GM19025 (cell line): ENCODE data around the gene OPA3.
A peak's percentile ranks its signal among the peaks of the same experiment; 100 is the strongest.

Experiments used
- ATAC-seq: cut with Tn5 transposase; IDR thresholded peaks from one replicate; pipeline ENCODE4 v1.9.1; 2021; ENCODE audit warnings: mild to moderate bottlenecking, low read depth, moderate library complexity; ENCODE audit not compliant: unreplicated experiment

OPA3 gene

DNA sequence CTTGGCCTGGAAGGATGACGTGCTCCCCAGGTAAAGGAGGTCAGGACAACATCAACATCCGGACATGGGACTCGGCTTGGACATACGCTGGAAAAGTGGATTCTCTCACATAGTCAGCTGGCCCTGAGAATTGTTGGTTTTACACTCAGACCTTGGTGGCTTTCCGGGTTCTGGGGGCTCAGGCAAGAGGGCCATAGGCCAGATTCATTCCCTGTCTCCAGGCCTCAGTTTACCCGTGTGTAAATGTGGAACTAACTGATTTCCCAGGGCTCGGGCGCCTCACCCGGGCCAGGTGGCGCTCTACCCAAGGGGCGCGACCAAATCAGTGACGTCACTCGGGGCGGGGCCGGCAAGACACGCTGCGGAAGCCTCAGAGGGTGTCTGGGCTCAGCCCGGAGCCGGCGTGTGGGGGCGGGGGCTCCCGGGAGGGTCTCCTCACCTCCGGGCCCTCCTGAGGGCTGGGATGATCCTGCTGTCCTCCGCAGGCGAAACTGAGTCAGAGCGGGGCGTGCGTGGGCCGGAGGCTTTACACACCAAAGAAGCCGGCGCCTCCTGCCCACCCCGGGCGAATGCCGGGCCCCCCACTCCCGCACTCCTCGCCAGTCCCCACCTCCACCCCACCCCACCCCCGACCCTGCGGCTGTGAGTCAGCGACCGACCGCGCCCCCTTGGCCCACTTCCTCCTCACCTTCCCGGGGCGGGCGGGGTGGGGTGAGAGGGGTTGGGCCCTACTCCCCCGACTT, 78.2 kb downstream of the OPA3 start:
- ATAC-seq, result peak; percentile 58

DNA sequence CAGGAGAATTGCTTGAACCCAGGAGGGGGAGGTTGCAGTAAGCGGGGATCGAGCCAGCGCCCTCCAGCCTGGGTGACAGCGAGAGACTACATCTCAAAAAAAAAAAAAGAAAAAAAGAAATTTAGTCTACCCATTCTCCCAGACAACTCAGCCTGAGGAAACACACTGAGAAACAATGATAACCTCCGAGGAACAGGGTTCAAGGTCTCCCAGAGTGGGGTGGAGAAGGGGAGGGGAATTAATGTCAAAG, 78.7 kb downstream of the OPA3 start:
- ATAC-seq, result no peak

DNA sequence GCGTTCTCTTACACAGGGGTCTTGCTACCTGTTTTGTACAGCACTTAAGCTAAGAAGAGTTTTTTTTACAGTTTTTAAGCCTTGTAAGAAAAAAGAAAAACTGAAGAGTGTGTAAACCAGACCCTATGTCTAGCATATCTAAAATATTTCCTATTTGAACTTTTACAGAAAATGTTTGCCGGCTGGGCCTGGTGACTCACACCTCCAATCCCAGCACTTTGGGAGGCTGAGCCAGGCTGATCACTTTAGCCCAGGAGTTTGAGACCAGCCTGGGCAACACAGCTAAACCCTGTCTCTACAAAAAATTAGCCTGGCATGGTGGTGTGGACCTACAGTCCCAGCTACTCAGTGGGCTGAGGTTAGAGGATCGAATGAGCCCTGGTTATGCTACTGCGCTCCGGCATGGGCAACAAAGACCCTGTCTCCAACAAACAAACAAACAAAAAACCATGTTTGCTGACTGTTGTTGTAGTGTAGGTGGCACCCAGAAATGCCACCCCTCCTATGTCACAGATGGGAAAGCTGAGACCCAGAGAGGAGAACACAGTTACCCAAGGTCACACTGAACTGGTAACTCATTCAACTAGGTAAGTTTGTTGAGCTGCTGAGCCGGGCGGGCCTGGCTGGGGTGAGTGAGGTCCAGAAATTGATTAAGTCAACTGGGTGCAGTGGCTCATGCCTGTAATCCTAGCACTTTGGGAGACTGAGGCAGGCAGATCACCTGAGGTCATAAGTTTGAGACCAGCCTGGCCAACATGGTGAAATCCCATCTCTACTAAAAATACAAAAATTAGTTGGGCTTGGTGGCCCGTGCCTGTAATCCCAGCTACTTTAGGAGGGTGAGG, 79.2 kb downstream of the OPA3 start:
- ATAC-seq, result no peak

DNA sequence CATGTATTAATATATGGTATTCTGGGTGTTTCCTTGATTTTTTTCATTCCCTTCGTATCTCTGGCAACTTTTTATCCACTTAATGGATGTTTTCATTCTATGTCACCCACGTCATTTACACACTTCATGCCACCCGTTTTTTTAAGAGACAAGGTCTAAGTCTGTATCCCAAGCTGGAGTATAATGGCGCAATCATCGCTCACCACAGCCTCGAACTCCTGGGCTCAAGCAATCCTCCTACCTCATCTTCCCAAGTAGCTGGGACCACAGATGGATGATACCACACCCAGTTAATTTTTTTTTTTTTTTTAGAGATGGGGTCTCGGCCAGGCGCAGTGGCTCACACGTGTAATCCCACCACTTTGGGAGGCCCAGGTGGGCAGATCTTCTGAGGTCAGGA, 80.7 kb downstream of the OPA3 start:
- no peak for ATAC-seq

DNA sequence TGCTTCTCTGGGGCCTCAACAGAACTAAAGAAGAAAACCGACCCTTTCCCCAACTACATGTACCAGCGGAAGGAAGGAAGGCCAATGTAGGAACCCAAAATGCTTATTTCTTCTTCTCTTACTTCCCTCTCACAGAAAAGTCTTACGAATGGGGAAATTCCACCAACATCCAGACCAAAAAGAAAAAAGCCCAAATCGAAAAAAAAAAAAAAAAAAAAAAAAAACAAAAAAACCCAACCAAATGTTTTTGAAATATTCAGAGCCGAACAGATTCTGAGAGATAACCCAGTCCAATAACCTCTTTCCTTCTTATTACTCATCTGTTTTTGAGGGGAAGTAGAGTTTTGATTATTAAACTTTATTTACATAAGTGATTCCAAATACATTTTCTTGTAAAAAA, 82.5 kb downstream of the OPA3 start:
- no peak for ATAC-seq

DNA sequence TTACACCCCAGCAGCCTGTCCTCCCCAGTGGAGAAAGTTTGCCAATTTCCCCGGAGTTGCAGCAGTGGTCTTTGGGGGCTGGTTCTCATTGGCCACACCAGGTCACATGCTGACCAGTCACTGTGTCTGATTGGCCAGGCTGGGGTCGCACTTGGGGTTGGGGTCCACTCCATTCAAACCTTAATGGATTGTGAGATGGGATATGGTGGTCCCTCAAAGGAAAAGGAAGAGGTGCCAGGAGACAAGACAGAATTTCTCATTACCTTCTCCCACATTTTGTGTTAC, 82.9 kb downstream of the OPA3 start:
- ATAC-seq, result no peak

DNA sequence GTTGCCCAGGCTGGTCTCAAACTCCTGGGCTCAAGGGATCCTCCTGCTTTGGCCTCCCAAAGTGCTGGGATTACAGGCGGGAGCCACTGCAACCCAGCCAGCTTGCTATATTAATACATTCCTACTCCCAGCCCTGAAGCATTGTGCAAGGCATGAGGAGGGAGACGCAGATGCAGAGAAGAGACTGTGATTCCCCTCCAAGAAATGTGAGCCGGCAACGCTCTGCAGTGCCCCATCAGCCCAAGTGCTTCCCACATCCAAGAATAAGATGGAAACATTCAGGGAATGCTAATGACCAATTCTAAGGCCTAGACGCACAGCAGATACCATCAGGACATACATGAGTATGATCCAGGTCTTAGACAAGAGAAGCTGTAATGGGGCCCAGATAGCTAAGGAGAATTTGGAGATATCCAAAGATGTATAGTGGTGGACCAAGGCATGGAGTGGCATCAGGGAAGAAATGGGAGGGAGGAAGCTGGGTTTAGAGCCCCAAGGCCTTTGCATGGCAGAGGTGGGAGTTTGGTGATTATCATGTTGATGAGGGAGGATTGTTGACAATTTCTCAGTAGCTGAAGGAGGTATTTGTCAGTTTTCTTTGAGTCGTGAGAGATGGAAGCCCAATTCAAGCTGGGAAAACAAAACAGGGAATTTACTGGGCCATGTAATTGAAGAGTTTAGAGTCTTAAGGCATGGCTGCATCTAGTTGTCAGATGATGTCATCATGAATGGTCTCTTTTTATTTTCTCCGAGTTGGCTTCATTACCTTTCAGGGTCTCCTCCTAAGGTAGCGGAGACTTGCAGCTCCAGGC, 83.5 kb downstream of the OPA3 start:
- no peak for ATAC-seq

DNA sequence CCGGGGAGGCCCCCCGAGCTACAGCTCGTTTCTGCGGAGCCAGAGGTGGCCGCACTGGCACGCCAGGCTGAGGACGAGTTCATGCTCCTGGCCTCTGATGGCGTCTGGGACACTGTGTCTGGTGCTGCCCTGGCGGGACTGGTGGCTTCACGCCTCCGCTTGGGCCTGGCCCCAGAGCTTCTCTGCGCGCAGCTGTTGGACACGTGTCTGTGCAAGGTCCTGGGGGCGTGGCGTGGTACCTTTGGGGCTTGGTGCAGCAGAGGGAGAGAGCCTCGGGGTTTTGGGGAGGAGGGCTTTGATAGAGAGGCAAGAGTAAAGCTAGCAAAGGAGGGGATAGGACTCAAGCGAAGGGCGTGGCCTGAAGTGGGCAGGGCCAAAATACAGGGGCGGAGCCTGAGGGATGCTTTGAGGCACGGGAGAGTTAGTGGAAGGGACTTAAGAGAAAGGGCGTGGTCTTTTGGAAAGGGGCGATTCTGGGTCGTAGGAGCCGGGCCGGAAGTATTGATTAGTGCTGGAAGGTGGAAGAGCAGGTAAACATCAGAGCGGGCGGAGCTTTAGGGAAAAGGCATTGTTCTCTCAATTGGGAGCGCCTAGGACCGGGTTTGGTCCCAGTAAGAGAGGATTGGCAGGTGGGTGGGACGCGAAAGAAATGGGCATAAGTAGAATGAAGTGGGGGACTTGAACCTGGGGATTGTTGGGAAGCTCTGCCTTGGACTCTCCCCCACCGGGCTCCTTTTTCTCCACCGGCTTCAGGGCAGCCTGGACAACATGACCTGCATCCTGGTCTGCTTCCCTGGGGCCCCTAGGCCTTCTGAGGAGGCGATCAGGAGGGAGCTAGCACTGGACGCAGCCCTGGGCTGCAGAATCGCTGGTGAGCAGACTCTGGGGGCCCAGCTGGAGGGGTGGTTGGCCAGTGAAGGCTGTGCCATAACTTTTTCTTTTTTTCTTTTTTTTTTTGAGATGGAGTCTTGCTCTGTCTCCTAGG, 85.1 kb downstream of the OPA3 start:
- no peak for ATAC-seq

DNA sequence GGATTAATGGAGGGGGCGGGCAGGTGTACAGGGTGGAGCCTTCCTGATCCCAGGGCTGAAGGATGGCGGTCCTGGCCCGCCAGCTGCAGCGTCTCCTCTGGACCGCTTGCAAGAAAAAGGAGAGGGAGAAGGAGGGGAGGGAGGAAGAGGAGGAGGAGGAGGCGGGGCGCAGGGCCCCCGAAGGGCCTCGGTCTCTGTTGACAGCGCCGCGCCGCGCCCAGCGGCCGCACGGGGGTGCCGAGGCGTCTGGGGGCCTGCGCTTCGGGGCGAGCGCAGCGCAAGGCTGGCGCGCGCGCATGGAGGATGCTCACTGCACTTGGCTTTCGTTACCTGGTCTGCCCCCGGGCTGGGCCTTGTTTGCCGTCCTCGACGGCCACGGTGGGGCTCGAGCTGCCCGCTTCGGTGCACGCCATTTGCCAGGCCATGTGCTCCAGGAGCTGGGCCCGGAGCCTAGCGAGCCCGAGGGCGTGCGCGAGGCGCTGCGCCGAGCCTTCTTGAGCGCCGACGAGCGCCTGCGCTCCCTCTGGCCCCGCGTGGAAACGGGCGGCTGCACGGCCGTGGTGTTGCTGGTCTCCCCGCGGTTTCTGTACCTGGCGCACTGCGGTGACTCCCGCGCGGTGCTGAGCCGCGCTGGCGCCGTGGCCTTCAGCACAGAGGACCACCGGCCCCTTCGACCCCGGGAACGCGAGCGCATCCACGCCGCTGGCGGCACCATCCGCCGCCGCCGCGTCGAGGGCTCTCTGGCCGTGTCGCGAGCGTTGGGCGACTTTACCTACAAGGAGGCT, 86.0 kb downstream of the OPA3 start, which contains the start of gene PPM1N:
Gene PPM1N, plus strand, starts transcription at position 33 of the 785 bp plus-strand sequence. Its CDS starts 30 bp downstream, at position 63.
- no peak for ATAC-seq

DNA sequence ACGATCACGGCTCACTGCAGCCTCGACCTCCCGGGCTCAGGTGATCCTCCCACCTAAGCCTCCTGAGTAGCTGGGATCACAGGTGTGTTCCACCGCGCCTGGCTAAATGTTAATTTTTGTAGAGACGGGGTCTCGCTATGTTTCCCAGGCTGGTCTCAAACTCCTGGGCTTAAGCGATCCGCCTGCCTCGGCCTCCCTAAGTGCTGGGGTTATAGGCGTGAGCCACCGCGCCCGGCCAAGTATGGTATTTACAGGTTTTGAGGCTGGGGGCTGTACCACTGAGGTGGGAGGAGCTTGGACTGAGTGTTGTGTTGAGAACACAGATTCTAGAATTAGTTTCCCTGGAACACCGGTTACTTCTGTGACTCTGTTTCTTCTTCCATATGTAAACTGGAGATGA, 86.8 kb downstream of the OPA3 start:
- ATAC-seq, result no peak

DNA sequence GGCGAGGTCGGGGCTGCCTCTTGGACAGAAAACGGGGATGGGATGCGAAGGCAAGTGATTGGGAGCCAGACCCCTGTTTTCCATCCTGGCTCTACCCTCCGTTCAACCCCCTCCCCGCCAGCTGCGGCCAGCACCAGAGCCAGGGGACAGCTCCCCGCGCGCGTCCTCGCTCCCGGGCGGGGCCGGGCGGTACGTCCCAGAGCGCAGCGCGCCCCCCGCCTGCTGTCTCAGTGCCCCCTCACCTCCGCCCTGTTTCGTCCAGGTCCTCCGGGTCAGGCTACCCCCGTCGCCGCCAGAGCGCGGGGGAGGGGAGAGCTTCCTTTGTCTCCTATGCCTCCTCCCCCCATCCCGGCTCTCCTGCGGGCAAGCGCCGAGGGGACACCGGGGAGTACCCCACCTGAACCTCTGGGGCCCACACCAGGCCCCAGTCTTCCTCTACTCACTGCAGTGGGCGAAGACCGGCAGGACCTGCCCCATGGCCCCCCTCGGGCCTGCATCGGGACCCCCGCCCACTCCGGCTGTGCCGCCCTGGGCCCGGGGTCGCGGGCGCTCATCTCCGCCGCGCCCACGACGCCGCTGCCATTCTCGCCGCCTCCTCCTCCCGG, 88.2 kb downstream of the OPA3 start:
- no peak for ATAC-seq

DNA sequence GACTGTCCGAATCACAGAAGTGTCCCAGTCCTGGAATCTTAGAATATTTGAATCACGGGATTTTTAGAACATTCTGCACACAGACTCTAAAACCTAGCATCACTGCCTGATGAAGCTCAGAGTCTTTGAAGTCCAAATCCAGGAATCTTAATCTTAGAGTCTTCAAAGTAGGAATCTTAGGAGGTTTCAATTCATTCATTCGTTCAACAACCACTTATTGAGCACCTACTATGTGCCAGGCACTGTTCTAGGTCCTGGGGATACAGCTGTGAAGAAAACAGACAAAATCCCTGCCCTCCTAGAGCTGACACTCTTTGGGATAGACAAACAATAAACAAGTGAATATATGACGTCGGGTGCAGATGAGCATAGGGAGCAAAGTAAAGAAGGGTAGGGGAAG, 89.4 kb downstream of the OPA3 start:
- ATAC-seq, result no peak

DNA sequence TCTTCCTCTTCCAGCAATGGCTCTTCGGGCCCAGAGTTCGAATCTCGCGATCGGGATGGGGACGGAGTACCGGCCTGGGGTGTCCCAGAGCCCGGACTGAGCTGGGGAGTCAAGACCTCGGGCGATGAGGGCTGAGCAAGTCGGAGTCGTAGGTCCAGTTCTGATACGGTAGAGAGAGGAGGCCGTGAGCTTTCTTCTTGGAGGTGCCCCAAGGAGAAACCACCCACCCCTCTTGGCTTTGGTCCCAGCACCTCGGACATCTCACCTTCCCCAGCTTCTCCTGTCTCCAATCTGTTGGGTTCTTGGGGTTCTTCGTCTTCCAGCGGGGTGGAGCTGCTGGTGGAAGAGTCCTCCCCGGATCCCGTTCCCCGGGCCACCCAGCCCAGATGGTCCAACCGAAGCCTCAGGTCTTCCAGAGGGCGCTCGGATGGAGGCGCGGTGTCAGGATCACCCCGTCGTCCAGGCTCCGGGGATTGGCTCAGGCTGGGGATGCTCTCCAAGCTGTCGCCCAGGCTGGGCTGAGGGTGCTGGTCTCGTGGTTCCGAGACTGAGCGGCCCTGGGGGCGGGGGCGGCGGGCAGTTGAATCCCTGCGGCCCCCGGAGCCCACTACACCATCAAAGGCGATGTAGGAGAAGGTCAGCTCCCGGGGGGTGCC, 90.2 kb downstream of the OPA3 start:
- no peak for ATAC-seq

DNA sequence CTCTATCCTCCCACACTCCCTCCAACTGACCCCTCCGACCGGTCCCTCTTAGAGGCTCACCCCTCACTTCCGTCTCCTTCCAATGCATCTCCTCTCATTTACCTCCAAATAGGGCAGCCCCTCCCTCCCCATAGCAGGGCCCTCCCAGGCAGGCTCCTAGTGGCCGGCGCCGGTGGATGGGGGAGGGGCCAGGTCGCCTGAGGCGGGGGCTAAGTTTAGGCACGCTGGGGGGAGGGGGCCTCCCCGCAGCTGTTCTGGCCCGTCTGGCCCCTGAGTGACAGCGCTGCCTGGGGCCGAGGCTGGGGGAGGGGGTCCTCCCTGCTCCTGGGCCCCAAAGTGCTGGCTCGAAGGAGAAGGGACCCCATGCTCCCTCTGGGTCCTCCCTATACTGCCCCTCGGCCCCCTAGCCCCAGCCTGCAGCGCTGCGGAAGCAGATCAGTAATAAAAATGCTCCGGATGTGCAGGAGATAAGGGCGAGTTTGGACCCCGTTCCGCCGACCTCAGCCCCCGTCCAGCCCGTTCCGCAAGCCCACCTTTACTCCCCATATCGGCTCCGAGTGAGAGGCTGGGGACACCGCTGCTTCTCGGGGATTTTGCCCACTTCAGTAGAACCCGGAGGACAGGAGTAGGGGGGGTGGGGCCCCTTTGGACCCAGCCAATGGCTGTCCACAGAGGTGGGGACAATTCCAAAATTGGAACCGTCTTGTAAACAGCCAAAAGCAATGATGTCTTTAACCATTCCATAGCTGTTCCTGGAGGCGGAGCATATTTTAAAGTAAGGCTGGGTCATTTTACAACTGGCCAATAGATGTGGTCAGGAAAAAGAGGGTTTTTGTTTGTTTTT, 91.8 kb downstream of the OPA3 start:
- no peak for ATAC-seq

DNA sequence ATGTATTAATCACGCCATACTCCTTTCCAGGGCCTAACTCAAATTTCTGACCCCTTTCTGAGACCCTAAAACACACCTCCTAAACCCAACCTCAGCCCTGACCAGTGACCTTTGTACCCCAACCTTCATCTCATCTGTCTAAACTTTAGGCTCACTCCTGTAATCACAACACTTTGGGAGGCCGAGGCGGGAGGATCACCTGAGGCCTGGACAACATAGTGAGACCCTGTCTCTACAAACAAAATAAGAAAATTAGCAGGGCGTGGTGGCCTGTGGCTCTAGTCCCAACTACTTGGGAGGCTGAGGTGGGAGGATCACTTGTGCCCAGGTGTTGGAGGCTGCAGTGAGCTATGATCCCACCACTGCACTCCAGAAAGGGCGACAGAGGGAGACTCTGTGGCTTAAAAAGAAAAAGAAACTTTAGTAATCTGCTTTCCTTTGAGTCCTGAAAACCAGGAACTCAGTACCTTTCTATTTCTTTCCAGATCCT, 92.4 kb downstream of the OPA3 start:
- ATAC-seq, result no peak

DNA sequence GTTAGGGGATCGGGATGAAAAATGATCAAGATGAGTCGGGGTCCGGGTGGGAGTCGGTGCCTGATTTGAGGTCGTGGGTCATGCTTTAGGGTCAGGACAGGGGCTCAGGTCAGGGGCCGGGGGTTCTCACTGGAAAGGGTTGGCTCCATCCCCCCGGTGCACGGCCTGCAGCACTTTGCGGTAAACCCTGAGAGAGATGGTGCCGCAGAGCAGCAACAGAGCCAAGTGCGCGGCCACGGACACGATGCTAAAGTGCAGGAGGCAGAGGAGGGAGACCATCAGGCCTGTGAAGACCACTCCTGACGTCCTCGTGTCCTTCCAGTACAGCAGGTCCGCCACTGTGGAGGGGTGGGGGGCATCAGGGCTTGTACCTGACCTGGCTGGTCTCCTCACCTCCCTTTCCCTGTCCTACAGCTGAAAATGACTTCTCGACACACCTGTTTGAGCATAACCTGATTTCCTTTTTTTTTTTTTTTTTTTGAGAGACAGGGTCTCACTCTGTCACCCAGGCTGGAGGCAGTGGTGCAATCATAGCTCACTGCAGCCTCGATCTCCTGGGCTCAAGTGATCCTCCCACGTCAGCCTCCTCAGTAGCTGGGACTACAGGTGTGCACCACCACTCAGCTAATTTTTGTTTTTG, 95.3 kb downstream of the OPA3 start:
- ATAC-seq, result no peak

DNA sequence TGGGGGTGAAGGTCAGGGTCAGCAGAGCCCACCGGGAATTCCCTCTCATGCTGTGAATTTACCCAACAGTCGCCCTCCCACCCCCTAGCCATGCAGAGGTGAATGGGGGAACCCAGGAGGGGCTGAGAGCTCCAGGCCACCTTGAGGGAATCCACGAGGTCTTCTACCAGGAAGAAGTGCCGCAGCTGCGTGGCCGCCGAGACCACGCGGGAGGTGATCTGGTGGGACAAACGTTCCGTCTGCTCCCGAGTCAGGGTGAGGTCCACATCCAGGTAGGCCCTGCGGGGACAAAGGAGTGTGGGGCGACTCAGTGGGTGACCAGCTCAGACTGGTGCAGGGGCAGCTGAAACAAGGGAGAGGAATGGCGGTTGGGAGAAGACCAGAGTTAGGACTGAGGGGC, 95.9 kb downstream of the OPA3 start:
- ATAC-seq, result no peak
